Right forelimb (tissue), 1 donor: ENCODE measurements around the gene ZNF408.
A peak's percentile ranks its signal among the peaks of the same experiment; 100 is the strongest.

Source experiments
- DNase-seq: peaks from one replicate; pipeline ENCODE4 v3.0.0-alpha.2; 2018

The ZNF408 gene

GRCh38 chr11:46676436-46677158 is 24.2 kb upstream of the ZNF408 start:
- no peak for DNase-seq

GRCh38 chr11:46677169-46677568 is 23.7 kb upstream of the ZNF408 start:
- no peak for DNase-seq

GRCh38 chr11:46677991-46678740 is 22.7 kb upstream of the ZNF408 start:
- DNase-seq: no peak

GRCh38 chr11:46678741-46679130 is 22.1 kb upstream of the ZNF408 start:
- no peak for DNase-seq

- no peak for DNase-seq
These were observed 21.3 kb upstream of the ZNF408 start for GRCh38 chr11:46679241-46680163.

- DNase-seq: no peak
These were observed 20.6 kb upstream of the ZNF408 start for GRCh38 chr11:46680164-46680760.

GRCh38 chr11:46680815-46681214 is 20.0 kb upstream of the ZNF408 start:
- no peak for DNase-seq

GRCh38 chr11:46681814-46682213 is 19.0 kb upstream of the ZNF408 start:
- no peak for DNase-seq

- no peak for DNase-seq
These were observed 17.8 kb upstream of the ZNF408 start for GRCh38 chr11:46682773-46683752.

GRCh38 chr11:46684367-46684766 is 16.5 kb upstream of the ZNF408 start:
- DNase-seq: no peak

GRCh38 chr11:46686886-46687795 is 13.7 kb upstream of the ZNF408 start:
- no peak for DNase-seq

GRCh38 chr11:46690702-46691101 is 10.1 kb upstream of the ZNF408 start:
- no peak for DNase-seq

GRCh38 chr11:46692450-46692849 is 8.4 kb upstream of the ZNF408 start:
- no peak for DNase-seq

GRCh38 chr11:46693597-46694012 is 7.2 kb upstream of the ZNF408 start:
- no peak for DNase-seq

- DNase-seq: no peak
These were observed 6.8 kb upstream of the ZNF408 start for GRCh38 chr11:46694072-46694471.

- DNase-seq: no peak
These were observed 6.2 kb upstream of the ZNF408 start for GRCh38 chr11:46694607-46695006.

GRCh38 chr11:46695345-46696211 is 5.3 kb upstream of the ZNF408 start:
- DNase-seq: no peak

GRCh38 chr11:46696212-46696558 is 4.6 kb upstream of the ZNF408 start:
- DNase-seq: peak; percentile 73

GRCh38 chr11:46697303-46697702 is 3.5 kb upstream of the ZNF408 start:
- peak; percentile 34 for DNase-seq

GRCh38 chr11:46697723-46698122 is 3.1 kb upstream of the ZNF408 start:
- DNase-seq: no peak
